ENCODE measurements around the gene MACO1. TPM values are rescaled to one million over a fixed set of nuclear protein-coding genes. Genes with fewer than 3 reads are reported as not detected.
A peak's percentile ranks its signal among the peaks of the same experiment; 100 is the strongest.
"Not testable (repeated sequence)": the region's sequence is repeated elsewhere in the genome, so short reads cannot be mapped to it uniquely, and the experiment has no call there.

MACO1 gene
- total RNA-seq, 4 donors from 2014 or later = 25.6 to 31.8 (median 28.7) TPM

DNA sequence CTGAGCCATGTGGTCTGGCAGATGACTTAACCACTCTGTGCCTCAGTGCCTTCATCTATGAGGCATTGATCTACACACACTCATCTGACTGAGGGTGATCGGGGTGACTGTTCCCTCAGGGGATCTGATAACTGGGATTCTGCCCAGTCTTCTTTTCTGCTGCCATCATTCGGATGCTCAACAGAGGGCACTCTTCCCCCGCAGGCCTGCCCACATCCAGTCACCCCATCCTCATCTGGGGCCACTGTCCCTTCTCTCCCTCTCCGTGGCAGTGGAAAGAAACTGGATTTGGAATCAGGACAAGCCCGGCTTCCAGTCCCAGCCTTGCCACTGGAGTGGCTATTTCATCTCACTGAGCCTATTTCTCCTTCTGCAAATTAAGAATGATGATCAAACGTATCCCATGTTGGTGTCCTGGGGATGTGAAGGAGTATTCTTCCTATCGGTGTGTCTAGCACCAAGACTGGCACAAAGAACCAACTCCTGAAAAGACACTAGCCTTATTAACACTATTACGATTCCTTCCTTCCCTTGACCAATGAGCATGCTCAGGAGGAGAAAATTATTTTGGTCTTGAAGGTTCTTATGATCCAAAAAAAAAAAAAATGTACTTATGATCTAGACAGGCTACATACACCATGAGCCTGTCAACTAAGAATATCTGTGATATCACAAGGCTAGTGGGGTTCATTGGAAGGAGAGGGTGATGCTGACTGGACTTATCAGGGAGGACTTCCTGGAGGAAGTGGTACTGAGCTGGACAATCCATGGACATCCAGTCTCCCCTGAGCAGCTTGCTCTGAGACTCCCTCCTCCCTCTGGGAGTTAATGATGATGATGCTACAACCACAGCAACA lies 27.5 kb upstream of the MACO1 start:
- H3K4me1 ChIP-seq; H3K36me3 ChIP-seq; H3K4me3 ChIP-seq (replicated peaks in 1 of 3); H3K27ac ChIP-seq; H3K27me3 ChIP-seq; H3K9me3 ChIP-seq: not testable (repeated sequence)
- WGBS, 2 donors = 22 to 48% methylated on average over 5 to 7 of the region's 8 CpGs
- TF ChIP-seq, protein P1, sequence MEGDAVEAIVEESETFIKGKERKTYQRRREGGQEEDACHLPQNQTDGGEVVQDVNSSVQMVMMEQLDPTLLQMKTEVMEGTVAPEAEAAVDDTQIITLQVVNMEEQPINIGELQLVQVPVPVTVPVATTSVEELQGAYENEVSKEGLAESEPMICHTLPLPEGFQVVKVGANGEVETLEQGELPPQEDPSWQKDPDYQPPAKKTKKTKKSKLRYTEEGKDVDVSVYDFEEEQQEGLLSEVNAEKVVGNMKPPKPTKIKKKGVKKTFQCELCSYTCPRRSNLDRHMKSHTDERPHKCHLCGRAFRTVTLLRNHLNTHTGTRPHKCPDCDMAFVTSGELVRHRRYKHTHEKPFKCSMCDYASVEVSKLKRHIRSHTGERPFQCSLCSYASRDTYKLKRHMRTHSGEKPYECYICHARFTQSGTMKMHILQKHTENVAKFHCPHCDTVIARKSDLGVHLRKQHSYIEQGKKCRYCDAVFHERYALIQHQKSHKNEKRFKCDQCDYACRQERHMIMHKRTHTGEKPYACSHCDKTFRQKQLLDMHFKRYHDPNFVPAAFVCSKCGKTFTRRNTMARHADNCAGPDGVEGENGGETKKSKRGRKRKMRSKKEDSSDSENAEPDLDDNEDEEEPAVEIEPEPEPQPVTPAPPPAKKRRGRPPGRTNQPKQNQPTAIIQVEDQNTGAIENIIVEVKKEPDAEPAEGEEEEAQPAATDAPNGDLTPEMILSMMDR (IDR thresholded peaks at IDR 0.05) = peak in 3 of 6 experiments; percentile 19 to 36 (median 34)
- peak; percentile 12 to 16 for DNase-seq
- intact Hi-C loops (cut with DNase I) = loop anchor here (10.0 kb wide), 1 partner anchor 402 kb away; the partner anchor contains the start of gene SELENON

DNA sequence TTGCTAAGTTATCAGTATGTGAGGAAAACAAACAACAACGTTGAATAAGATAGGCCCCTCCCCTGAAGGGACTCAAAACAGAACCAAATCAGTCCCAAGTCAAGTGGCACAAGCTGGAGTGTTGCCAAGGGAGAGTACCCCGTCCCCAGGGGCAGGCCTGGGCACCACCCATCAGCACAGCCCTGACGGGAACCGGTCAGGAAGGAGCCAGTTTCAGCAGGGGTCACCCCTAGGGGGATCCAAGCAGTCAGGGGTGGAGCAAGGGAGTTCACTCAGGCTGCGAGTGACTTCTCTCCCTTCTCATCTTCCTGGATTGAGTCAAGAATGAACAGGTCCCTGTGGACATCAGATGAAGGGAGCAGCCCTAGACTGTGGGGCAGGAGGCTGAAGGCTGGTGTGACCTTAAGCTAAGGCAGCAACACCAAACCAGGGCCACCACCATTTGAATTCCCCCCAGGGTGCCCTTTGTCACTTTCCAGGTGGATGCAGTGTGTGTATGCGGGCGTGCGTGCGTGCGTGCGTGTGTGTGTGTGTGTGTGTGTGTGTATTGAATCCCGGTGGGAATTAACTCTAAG lies 24.9 kb upstream of the MACO1 start:
- not testable (repeated sequence) for H3K27me3 ChIP-seq; H3K4me3 ChIP-seq (replicated peaks in 1 of 3); DNase-seq; H3K9me3 ChIP-seq; H3K27ac ChIP-seq; H3K36me3 ChIP-seq; H3K4me1 ChIP-seq
- 64 to 76% methylated on average over 8 of the region's 12 CpGs for WGBS, 2 donors
- intact Hi-C loops (cut with DNase I) = loop anchor here (5.0 to 10.0 kb wide), 2 partner anchors 116 to 399 kb away; partner anchors contain the start of gene SELENON

DNA sequence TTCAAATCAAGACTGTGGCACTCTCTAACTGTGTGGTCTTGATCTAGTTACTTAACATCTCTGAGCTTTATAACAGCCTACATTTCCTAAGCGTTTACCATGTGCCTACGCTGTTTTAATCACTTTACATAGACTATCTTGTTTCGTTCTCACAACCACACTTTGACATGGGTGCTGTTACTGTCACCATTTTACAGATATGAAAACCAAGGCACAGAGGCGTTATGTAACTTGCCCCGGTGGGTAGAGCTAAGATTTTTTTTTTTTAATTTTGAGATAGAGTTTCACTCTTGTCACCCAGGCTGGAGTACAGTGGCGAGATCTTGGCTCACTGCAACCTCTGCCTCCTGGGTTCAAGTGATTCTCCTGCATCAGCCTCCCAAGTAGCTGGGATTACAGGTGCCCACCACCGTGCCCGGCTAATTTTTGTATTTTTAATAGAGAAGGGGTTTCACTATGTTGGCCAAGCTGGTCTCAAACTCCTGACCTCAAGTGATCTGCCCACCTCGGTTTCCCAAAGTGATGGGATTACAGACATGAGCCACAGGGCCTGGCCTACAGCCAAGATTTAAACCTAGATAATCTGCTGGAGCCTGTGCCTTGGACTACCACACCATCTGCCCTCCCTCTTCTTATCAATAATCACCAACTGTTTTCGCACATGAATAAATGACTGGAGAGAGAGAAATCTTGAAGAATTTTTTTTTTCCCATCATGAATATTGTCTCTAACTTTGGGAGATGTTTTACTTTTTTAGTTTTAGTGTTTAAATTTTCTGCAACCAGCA lies 20.9 kb upstream of the MACO1 start:
- H3K4me1 ChIP-seq; H3K27ac ChIP-seq; H3K9me3 ChIP-seq; H3K4me3 ChIP-seq (replicated peaks in 1 of 3); DNase-seq; H3K27me3 ChIP-seq; H3K36me3 ChIP-seq: not testable (repeated sequence)
- WGBS, 2 donors = 88 to 96% methylated on average over 10 of the region's 10 CpGs
- intact Hi-C loops (cut with DNase I) = loop anchor here (5.0 to 10.0 kb wide), 2 partner anchors 112 to 395 kb away; partner anchors contain the start of gene SELENON

DNA sequence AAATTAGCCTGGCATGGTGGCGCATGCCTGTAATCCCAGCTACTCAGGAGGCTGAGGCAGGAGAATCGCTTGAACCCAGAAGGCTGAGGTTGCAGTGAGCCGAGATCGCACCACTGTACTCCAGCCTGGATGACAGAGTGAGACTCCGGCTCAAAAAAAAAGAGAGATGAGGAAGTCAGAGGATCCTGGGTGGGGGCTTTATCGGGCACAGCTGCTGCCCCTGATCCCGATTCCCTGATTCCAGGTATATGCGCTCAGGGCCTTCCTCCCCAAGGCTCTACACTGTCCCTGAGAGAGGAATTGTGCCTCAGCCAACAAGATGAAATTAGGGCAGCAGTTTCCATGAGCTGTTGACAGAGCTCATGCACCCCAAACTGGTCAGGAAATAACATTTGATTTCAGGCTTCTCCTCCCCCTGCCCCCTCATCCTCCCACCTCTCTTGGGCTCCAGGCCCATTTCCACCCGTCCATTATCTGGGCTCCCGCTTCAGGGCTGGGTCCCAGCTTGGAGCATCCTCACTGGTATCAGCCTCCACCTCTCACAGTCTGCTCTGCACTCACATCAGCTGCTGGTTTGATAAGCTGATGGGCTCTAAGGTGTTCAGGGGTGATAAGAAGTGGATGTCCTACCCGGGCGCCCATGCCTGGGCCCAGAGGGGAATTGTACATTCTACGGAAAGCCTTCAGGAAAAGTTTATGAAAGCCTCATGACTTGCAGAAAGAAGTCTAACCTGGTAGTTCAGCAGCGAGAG lies 17.6 kb upstream of the MACO1 start:
- H3K27ac ChIP-seq; DNase-seq; H3K27me3 ChIP-seq; H3K9me3 ChIP-seq; intact Hi-C loops (cut with DNase I); H3K36me3 ChIP-seq; H3K4me3 ChIP-seq (replicated peaks in 1 of 3); H3K4me1 ChIP-seq: not testable (repeated sequence)
- WGBS, 2 donors = 94% methylated on average over 11 to 13 of the region's 14 CpGs

DNA sequence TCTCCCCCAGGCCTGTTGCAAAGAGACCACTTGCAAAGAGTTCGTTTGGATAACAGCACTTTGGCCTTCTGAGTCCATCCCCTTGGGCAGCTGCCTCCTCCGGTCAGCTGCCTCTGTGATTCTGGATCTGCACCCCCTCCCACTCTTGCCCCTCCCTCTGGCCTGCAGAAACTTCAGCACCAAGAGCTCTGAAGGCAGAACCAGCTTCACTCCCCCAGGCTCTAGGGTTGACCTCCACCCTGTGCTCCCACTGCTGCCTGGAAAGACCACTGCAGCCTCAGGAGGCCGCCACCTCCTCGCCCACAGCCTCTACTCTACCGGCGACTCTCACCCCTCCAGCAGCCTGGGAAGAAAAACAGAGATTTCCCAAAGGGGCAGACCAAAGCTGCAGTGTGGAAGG lies 16.5 kb upstream of the MACO1 start:
- intact Hi-C loops (cut with DNase I); H3K4me1 ChIP-seq; DNase-seq; H3K36me3 ChIP-seq; H3K9me3 ChIP-seq; H3K27me3 ChIP-seq; H3K4me3 ChIP-seq (replicated peaks in 1 of 3); H3K27ac ChIP-seq: not testable (repeated sequence)
- WGBS, 2 donors = 60 to 82% methylated on average over 2 of the region's 6 CpGs

DNA sequence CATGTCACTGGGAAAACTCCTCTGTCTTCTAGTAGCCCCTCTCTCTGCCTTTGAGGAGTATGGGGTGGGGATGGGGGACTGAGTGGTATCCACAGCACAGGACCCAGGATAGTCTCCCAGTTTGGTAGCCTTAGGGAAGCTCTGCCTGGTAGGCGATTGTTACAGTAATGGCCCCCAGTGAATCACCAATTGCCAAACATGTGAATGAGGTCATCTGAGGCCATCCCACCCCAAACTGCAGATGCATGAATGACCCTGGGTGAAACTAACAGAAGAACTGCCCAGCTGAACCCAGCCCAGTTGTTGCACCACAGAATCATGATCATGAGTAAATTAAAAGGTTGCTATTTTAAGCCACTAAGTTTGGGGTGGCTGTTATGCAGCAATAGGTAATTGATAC lies 16.1 kb upstream of the MACO1 start:
- H3K9me3 ChIP-seq; H3K27me3 ChIP-seq; DNase-seq; H3K36me3 ChIP-seq; intact Hi-C loops (cut with DNase I); H3K4me1 ChIP-seq; H3K27ac ChIP-seq; H3K4me3 ChIP-seq (replicated peaks in 1 of 3): not testable (repeated sequence)
- WGBS, 2 donors = 100% methylated on average over 1 of the region's 1 CpG; no CpG with 5 or more reads in 1 of the 2 donors

DNA sequence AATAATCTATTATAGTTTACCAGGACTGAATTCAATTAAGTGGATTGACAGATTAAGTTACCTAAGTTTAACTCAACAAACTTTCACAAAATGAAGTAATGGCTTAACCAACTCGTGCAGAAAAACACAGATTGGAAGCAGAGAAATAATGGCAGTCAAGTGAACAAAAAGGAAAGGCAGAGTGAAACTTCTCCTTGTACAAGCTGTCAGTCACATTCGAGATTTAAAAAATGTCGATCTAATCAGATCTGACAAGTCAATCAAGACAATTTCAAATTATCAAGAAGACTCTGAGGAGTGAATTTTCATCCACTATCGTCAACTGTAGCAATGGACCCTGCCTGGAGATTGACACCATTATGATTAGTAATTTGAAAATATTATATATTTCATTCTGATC lies 13.4 kb upstream of the MACO1 start:
- H3K36me3 ChIP-seq; H3K4me1 ChIP-seq; H3K27ac ChIP-seq; DNase-seq; H3K9me3 ChIP-seq; intact Hi-C loops (cut with DNase I); H3K4me3 ChIP-seq (replicated peaks in 1 of 3); H3K27me3 ChIP-seq: not testable (repeated sequence)
- 88 to 90% methylated on average over 4 of the region's 4 CpGs for WGBS, 2 donors

DNA sequence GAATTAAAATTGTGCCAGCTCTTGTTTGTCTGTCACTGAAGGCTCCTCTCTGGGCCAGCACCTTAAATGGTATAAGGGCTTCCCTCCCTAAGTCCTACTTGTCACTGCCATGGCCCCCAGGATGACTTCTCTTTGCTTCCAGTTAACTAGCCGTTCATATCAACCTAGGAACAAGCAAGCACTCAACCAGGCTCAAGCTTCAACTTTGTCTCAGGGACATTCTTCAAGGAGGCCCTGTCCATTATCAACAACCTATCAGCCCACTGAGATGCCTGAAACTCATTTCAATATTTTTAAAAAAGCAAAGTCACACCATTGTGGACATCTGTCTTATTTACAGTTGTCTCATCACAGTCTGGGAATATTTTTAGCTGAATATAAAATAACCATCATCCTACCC lies 11.4 kb upstream of the MACO1 start:
- DNase-seq; H3K36me3 ChIP-seq; H3K4me1 ChIP-seq; intact Hi-C loops (cut with DNase I); H3K9me3 ChIP-seq; H3K27me3 ChIP-seq; H3K4me3 ChIP-seq (replicated peaks in 1 of 3); H3K27ac ChIP-seq: not testable (repeated sequence)
- WGBS, 2 donors = 67 to 90% methylated on average over 1 of the region's 1 CpG

DNA sequence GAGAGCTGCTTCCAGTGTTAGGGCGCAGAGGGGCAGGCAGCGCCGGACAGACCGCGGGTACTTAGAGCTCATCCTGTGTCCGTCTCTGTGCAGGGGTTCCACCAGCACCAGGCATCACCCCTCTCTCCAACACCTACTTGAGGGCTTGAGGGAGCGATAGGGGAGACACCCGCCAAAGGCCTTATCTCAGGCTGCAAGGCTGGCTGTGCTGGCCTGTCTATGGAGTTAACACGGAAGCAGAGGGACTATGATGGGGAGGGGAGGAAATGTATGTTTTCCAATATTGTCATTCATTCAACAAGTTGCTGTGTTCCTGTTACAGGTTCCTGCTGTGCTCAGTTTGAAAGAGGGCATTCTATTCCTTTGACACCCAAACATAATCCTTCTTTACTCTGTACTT lies 10.0 kb upstream of the MACO1 start, which contains the start of gene RHCE:
RHCE (minus strand) TSS at position 111 of the 400 bp plus-strand sequence; CDS start at position 72, 39 bp downstream.
- intact Hi-C loops (cut with DNase I) = loop anchor here (10.0 kb wide), 1 partner anchor 394 kb away; the partner anchor contains the start of gene MTFR1L
- H3K4me1 ChIP-seq; H3K36me3 ChIP-seq; H3K27ac ChIP-seq; H3K4me3 ChIP-seq (replicated peaks in 1 of 3); DNase-seq; H3K9me3 ChIP-seq; H3K27me3 ChIP-seq: not testable (repeated sequence)
- 77 to 85% methylated on average over 6 to 9 of the region's 9 CpGs for WGBS, 2 donors

DNA sequence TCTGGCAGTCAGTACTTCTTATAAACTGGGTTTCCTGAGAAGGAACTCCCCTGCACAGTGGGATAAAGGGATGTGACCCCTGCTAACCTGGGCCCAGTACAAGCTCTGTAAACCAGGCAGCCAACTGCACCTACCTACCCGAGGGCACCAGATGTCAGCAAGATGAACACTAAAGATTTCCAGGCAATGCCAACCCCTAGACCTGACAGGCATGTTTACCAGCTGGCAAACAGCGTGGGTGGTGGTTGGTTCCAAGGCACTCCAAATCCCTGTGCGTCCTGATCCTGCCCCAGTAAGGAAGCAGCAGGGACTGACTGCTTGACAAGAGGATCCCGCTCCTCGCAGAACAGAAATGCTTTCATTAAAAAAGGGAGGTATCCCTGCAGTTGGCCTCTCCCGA lies 7.5 kb upstream of the MACO1 start:
- not testable (repeated sequence) for H3K36me3 ChIP-seq; H3K4me1 ChIP-seq; H3K27me3 ChIP-seq; H3K27ac ChIP-seq; DNase-seq; H3K9me3 ChIP-seq; H3K4me3 ChIP-seq (replicated peaks in 1 of 3)
- WGBS, 2 donors = 80 to 85% methylated on average over 5 to 6 of the region's 6 CpGs
- intact Hi-C loops (cut with DNase I) = loop anchor here (10.0 kb wide), 1 partner anchor 392 kb away; the partner anchor contains the start of gene MTFR1L

All from thyroid gland (tissue), 4 donors.